ENCODE results near the gene USP44.
"Not testable (repeated sequence)": the region's sequence is repeated elsewhere in the genome, so short reads cannot be mapped to it uniquely, and the experiment has no call there.

USP44 gene

GRCh38 chr12:95551305-95551704 is at the start of gene USP44:
TSS of gene USP44 (minus strand) at chr12:95551476. CDS start at chr12:95534256, 17,220 bp downstream.
- no peak for DNase-seq

- no peak for DNase-seq
Measured at GRCh38 chr12:95600567-95600966, 49.3 kb upstream of the USP44 start.

- no peak for DNase-seq
Measured at GRCh38 chr12:95599880-95600279, 48.6 kb upstream of the USP44 start.

- DNase-seq = no peak
Measured at GRCh38 chr12:95594136-95594535, 42.9 kb upstream of the USP44 start.

GRCh38 chr12:95593266-95593871 is 42.1 kb upstream of the USP44 start:
- DNase-seq = no peak

GRCh38 chr12:95591731-95592130 is 40.5 kb upstream of the USP44 start:
- DNase-seq = no peak

- DNase-seq = no peak
Measured at GRCh38 chr12:95590775-95591174, 39.5 kb upstream of the USP44 start.

- no peak for DNase-seq
Measured at GRCh38 chr12:95583933-95584332, 32.7 kb upstream of the USP44 start.

GRCh38 chr12:95582230-95583058 is 31.2 kb upstream of the USP44 start:
- DNase-seq = peak; percentile 32

- DNase-seq = no peak
Measured at GRCh38 chr12:95577820-95578219, 26.5 kb upstream of the USP44 start.

- peak; percentile 75 for DNase-seq
Measured at GRCh38 chr12:95574799-95575452, 23.6 kb upstream of the USP44 start.

GRCh38 chr12:95573951-95574576 is 22.8 kb upstream of the USP44 start:
- no peak for DNase-seq

- DNase-seq = no peak
Measured at GRCh38 chr12:95571369-95571768, 20.1 kb upstream of the USP44 start.

GRCh38 chr12:95568045-95568444 is 16.8 kb upstream of the USP44 start:
- DNase-seq = not testable (repeated sequence)

GRCh38 chr12:95557625-95558024 is 6.3 kb upstream of the USP44 start:
- DNase-seq = no peak

- no peak for DNase-seq
Measured at GRCh38 chr12:95554532-95555071, 3.3 kb upstream of the USP44 start.

GRCh38 chr12:95553197-95553943 is 2.1 kb upstream of the USP44 start:
- DNase-seq = no peak

- DNase-seq = no peak
Measured at GRCh38 chr12:95551913-95552516, 739 bp upstream of the USP44 start.

- DNase-seq = peak; percentile 37
Measured at GRCh38 chr12:95549392-95550084, 1.7 kb downstream of the USP44 start.

- peak; percentile 39 for DNase-seq
Measured at GRCh38 chr12:95548539-95549391, 2.5 kb downstream of the USP44 start.

Data from NCI-H510A treated with DMSO at 0.1 percent for 48 hours (cell line).